H9 (cell line): Measurements from ENCODE around the gene DIAPH3. TPM values are rescaled to one million over a fixed set of nuclear protein-coding genes. Genes with fewer than 3 reads are reported as not detected.

Experiments
- DNase-seq: peaks from one replicate; pipeline ENCODE4 v3.0.0-alpha.2; 2017
- H2AFZ ChIP-seq: one replicate; pipeline ENCODE4 v1.6.1; 2013; ENCODE audit warnings: mild to moderate bottlenecking, low read length, control low read depth, moderate library complexity
- H2AK5ac ChIP-seq: 2 replicates; pipeline ENCODE4 v1.6.1; 2013; ENCODE audit warnings: low read length, control low read depth, mixed read lengths; ENCODE audit not compliant: insufficient read length
- H2BK120ac ChIP-seq: one replicate; pipeline ENCODE4 v1.6.1; 2013; ENCODE audit warnings: low read depth, mild to moderate bottlenecking, low read length, control low read depth, inconsistent platforms; ENCODE audit not compliant: poor library complexity, severe bottlenecking
- H2BK12ac ChIP-seq: 2 replicates; pipeline ENCODE4 v1.6.1; 2013; ENCODE audit warnings: low read length, control low read depth, mixed read lengths, low read depth; ENCODE audit not compliant: insufficient read length
- H2BK15ac ChIP-seq: 2 replicates; pipeline ENCODE4 v1.6.1; 2013; ENCODE audit warnings: low read depth, low read length, control low read depth
- H2BK20ac ChIP-seq: one replicate; pipeline ENCODE4 v1.6.1; 2013; ENCODE audit warnings: low read depth, mild to moderate bottlenecking, low read length, control low read depth, inconsistent platforms; ENCODE audit not compliant: poor library complexity, severe bottlenecking
- H2BK5ac ChIP-seq: 2 replicates; pipeline ENCODE4 v1.6.1; 2013; ENCODE audit warnings: low read length, control low read depth, mixed read lengths; ENCODE audit not compliant: insufficient read length
- H3K14ac ChIP-seq: 2 replicates; pipeline ENCODE4 v1.6.1; 2013; ENCODE audit warnings: low read length, control low read depth; ENCODE audit not compliant: insufficient read depth
- H3K18ac ChIP-seq: 2 replicates; pipeline ENCODE4 v1.6.1; 2013; ENCODE audit warnings: low read depth, mild to moderate bottlenecking, mixed read lengths, low read length, control low read depth; ENCODE audit not compliant: insufficient read length
- H3K23ac ChIP-seq: 2 replicates; pipeline ENCODE4 v1.6.1; 2013; ENCODE audit warnings: low read length, control low read depth, mixed read lengths, low read depth; ENCODE audit not compliant: insufficient read length
- H3K23me2 ChIP-seq: 2 replicates; pipeline ENCODE4 v1.6.1; 2013; ENCODE audit warnings: low read depth, mild to moderate bottlenecking, mixed read lengths, low read length, control low read depth; ENCODE audit not compliant: insufficient read length, poor library complexity, severe bottlenecking
- H3K27ac ChIP-seq: 2 replicates; pipeline ENCODE4 v1.5.1; 2013; ENCODE audit warnings: low read length, control low read depth, mixed read lengths, low read depth; ENCODE audit not compliant: insufficient read length
- H3K27me3 ChIP-seq: 2 replicates; pipeline ENCODE4 v1.6.1; 2013; ENCODE audit warnings: low read length, control low read depth, inconsistent platforms; ENCODE audit not compliant: insufficient read depth
- H3K4ac ChIP-seq: 2 replicates; pipeline ENCODE4 v1.6.1; 2013; ENCODE audit warnings: low read depth, mild to moderate bottlenecking, control low read depth, inconsistent platforms, low read length, moderate library complexity
- H3K4me1 ChIP-seq: 2 replicates; pipeline ENCODE4 v1.6.1; 2013; ENCODE audit warnings: low read length, control low read depth, inconsistent platforms; ENCODE audit not compliant: insufficient read depth
- H3K4me2 ChIP-seq: 2 replicates; pipeline ENCODE4 v1.6.1; 2013; ENCODE audit warnings: low read length, control low read depth, mixed read lengths; ENCODE audit not compliant: insufficient read length, insufficient read depth
- H3K56ac ChIP-seq: 2 replicates; pipeline ENCODE4 v1.6.1; 2013; ENCODE audit warnings: low read depth, mild to moderate bottlenecking, mixed read lengths, low read length, control low read depth; ENCODE audit not compliant: insufficient read length
- H3K79me1 ChIP-seq: 2 replicates; pipeline ENCODE4 v1.6.1; 2013; ENCODE audit warnings: low read depth, mild to moderate bottlenecking, moderate library complexity, low read length, control low read depth, inconsistent platforms; ENCODE audit not compliant: insufficient read depth, poor library complexity, severe bottlenecking
- H3K79me2 ChIP-seq: 2 replicates; pipeline ENCODE4 v1.6.1; 2013; ENCODE audit warnings: low read length, control low read depth, inconsistent platforms; ENCODE audit not compliant: insufficient read depth
- H3K9ac ChIP-seq: 2 replicates; pipeline ENCODE4 v1.6.1; 2013; ENCODE audit warnings: low read length, control low read depth, mixed read lengths; ENCODE audit not compliant: insufficient read length; ENCODE audit errors: extremely low read depth
- H3K9me3 ChIP-seq: one replicate; pipeline ENCODE4 v1.6.1; 2013; ENCODE audit warnings: low read depth, low read length, inconsistent platforms; ENCODE audit not compliant: control insufficient read depth
- H3T11ph ChIP-seq: one replicate; pipeline ENCODE4 v1.6.1; 2013; ENCODE audit warnings: mild to moderate bottlenecking, low read length, control low read depth, inconsistent platforms
- H4K20me1 ChIP-seq: one replicate; pipeline ENCODE4 v1.6.1; 2013; ENCODE audit not compliant: control insufficient read depth, insufficient read length, insufficient read depth
- H4K5ac ChIP-seq: 2 replicates; pipeline ENCODE4 v1.6.1; 2013; ENCODE audit warnings: low read depth, mild to moderate bottlenecking, mixed read lengths, low read length, control low read depth; ENCODE audit not compliant: insufficient read length
- H4K8ac ChIP-seq: replicated peaks from 2 replicates; pipeline ENCODE4 v1.6.1; 2013; ENCODE audit warnings: low read length, control low read depth, mixed read lengths, low read depth; ENCODE audit not compliant: insufficient read length
- H4K91ac ChIP-seq: 2 replicates; pipeline ENCODE4 v1.6.1; 2013; ENCODE audit warnings: low read depth, mild to moderate bottlenecking, moderate library complexity, mixed read lengths, low read length, control low read depth; ENCODE audit not compliant: insufficient read length
- H3K27ac Mint-ChIP-seq, 3 experiments: 2 replicates in 2 of 3; 3 replicates in 1 of 3; pipeline ENCODE4 v1.8.0; 2020 to 2021; ENCODE audit warnings: mixed read lengths in 3 of 3, mild to moderate bottlenecking in 1 of 3, moderate library complexity in 1 of 3
- H3K27me3 Mint-ChIP-seq: 2 replicates; pipeline ENCODE4 v1.8.0; 2021; ENCODE audit warnings: low read depth, mild to moderate bottlenecking, moderate library complexity, mixed read lengths
- H3K36me3 Mint-ChIP-seq, 3 experiments: 2 replicates in 2 of 3; 3 replicates in 1 of 3; pipeline ENCODE4 v1.8.0; 2020 to 2021; ENCODE audit warnings: low read depth in 3 of 3, mixed read lengths in 3 of 3; ENCODE audit not compliant: insufficient read depth in 1 of 3
- H3K4me1 Mint-ChIP-seq, 2 experiments: 2 replicates each; pipeline ENCODE4 v1.8.0; 2020; ENCODE audit warnings: mixed read lengths in 2 of 2
- H3K4me3 Mint-ChIP-seq, 2 experiments: 2 replicates in 1 of 2; 3 replicates in 1 of 2; pipeline ENCODE4 v1.8.0; 2020 to 2021; ENCODE audit warnings: mild to moderate bottlenecking in 2 of 2, mixed read lengths in 2 of 2, moderate library complexity in 1 of 2
- H3K9me3 Mint-ChIP-seq, 2 experiments: 2 replicates in 1 of 2; 3 replicates in 1 of 2; pipeline ENCODE4 v1.8.0; 2020; ENCODE audit warnings: mild to moderate bottlenecking in 2 of 2, mixed read lengths in 2 of 2, moderate library complexity in 1 of 2
- CTCF ChIP-seq: fragments of 200-600 bp; sonication (generic); conservative IDR thresholded peaks from 3 replicates; pipeline ENCODE4 v1.8.0; 2021; ENCODE audit warnings: antibody characterized with exemption, mild to moderate bottlenecking
- WGBS: extraction: QIAGEN DNeasy Blood & Tissue Kit; methylation state at CpG from one replicate; pipeline ENCODE4 v1.1.7; 2013; ENCODE audit warnings: missing lambda C conversion rate, low lambda C conversion rate, mixed read lengths; ENCODE audit not compliant: insufficient read length; ENCODE audit errors: extremely low coverage; 5-methylcytosine and 5-hydroxymethylcytosine counted together
- total RNA-seq: library from RNA; stranded (reverse); gene quantifications from 2 replicates; pipeline ENCODE4 v1.2.1, GENCODE V29; 2021

The DIAPH3 gene
- total RNA-seq, 1 experiment from 2014 or later, result 23.1 TPM

GRCh38 chr13:59809564-59809963, 354.2 kb downstream of the DIAPH3 start:
- H3K4me3 Mint-ChIP-seq, result no peak overlapping the region
- no peaks in the 10 kb centered on the region for H3K27me3 Mint-ChIP-seq
- H2AFZ ChIP-seq, result no peak overlapping the region
- H3K9ac ChIP-seq, result no peak overlapping the region
- no peak overlapping the region for H2BK12ac ChIP-seq
- no peaks in the 10 kb centered on the region for H3K4me1 ChIP-seq
- no peak overlapping the region for H3T11ph ChIP-seq
- H3K4me1 Mint-ChIP-seq, result peaks cover 7 to 13% of the 10 kb centered on the region in 2 experiments
- no peak overlapping the region for H3K14ac ChIP-seq
- no peaks in the 10 kb centered on the region for H3K27me3 ChIP-seq
- no peak overlapping the region for H2BK120ac ChIP-seq
- H4K5ac ChIP-seq, result no peak overlapping the region
- H3K18ac ChIP-seq, result no peak overlapping the region
- no peaks in the 10 kb centered on the region for H3K9me3 Mint-ChIP-seq
- no peak overlapping the region for H3K4me2 ChIP-seq
- H3K56ac ChIP-seq, result no peak overlapping the region
- no peaks in the 10 kb centered on the region for H3K79me1 ChIP-seq
- H4K20me1 ChIP-seq, result no peaks in the 10 kb centered on the region
- H2BK5ac ChIP-seq, result no peak overlapping the region
- H2BK15ac ChIP-seq, result no peak overlapping the region
- no peaks in the 10 kb centered on the region; a peak in 2 of 7 replicates for H3K36me3 Mint-ChIP-seq
- no peak overlapping the region for H3K23ac ChIP-seq
- no peak overlapping the region for H3K4ac ChIP-seq
- no peak overlapping the region for H2AK5ac ChIP-seq
- H3K27ac Mint-ChIP-seq, result no peak overlapping the region
- no peaks in the 10 kb centered on the region for H3K79me2 ChIP-seq
- DNase-seq, result no peak
- no peak overlapping the region for H4K91ac ChIP-seq
- no peak overlapping the region for H4K8ac ChIP-seq
- no peaks in the 10 kb centered on the region for H3K23me2 ChIP-seq
- H2BK20ac ChIP-seq, result no peak overlapping the region
- no peak overlapping the region for H3K27ac ChIP-seq
- H3K9me3 ChIP-seq, result no peaks in the 10 kb centered on the region
- TF ChIP-seq CTCF, result no peak
- no CpG with 5 or more reads among the region's 3 CpGs for WGBS
